Thoracic aorta (tissue), 2 donors: ENCODE data around the gene GTF2H1. TPM values are rescaled to one million over a fixed set of nuclear protein-coding genes. Genes with fewer than 3 reads are reported as not detected.

ENCODE experiments used
- ATAC-seq: fragments of 150-250 bp; one replicate; pipeline ENCODE4 v1.8.0; 2017; ENCODE audit warnings: low read depth; ENCODE audit not compliant: insufficient number of reproducible peaks, low FRiP score
- DNase-seq: peaks from one replicate; pipeline ENCODE4 v3.0.0-alpha.2; 2020; ENCODE audit warnings: low spot score
- H3K27ac ChIP-seq, 2 donors: fragments of 200-600 bp; sonication (generic); 1 replicate in 1 of 2; 2 replicates in 1 of 2; pipeline ENCODE4 v1.5.1; 2016; ENCODE audit warnings: mild to moderate bottlenecking in 2 of 2, moderate library complexity in 2 of 2
- H3K27me3 ChIP-seq: fragments of 200-600 bp; sonication (generic); replicated peaks from 2 replicates; pipeline ENCODE4 v1.6.0; 2016; ENCODE audit warnings: mild to moderate bottlenecking; ENCODE audit not compliant: insufficient read depth
- H3K36me3 ChIP-seq: fragments of 200-600 bp; sonication (generic); one replicate; pipeline ENCODE4 v1.5.1; 2016
- H3K4me1 ChIP-seq, 2 donors: fragments of 200-600 bp; sonication (generic); 1 replicate in 1 of 2; 2 replicates in 1 of 2; pipeline versions ENCODE4 v1.5.1 to v1.6.0; 2016; ENCODE audit warnings: low read depth in 2 of 2, mild to moderate bottlenecking in 1 of 2; ENCODE audit not compliant: control insufficient read depth in 1 of 2
- H3K4me3 ChIP-seq: fragments of 200-600 bp; sonication (generic); 2 replicates; pipeline ENCODE4 v1.5.1; 2016; ENCODE audit warnings: mild to moderate bottlenecking
- H3K9me3 ChIP-seq: fragments of 200-600 bp; sonication (generic); 2 replicates; pipeline ENCODE4 v1.5.1; 2016
- CTCF ChIP-seq: fragments of 200-600 bp; sonication (generic); IDR thresholded peaks from one replicate; pipeline ENCODE4 v1.5.1; 2019; ENCODE audit warnings: antibody characterized with exemption
- total RNA-seq, 2 donors: library from RNA; depleted of rRNA; stranded (reverse); fragments of >200 nt; gene quantifications; one replicate each; pipeline versions ENCODE4 v1.1.0 to v1.2.3, GENCODE V29; 2016

The GTF2H1 gene
- total RNA-seq: 10 to 100 TPM; 32.9 to 58.1 TPM

GRCh38 chr11:18321969-18322711 is at the start of gene GTF2H1, which contains the start of gene HPS5:
Gene GTF2H1, plus strand, starts transcription at chr11:18322567. Its CDS starts 10,508 bp downstream, at chr11:18333075.
Gene HPS5, minus strand, starts transcription at chr11:18322140. Its CDS starts 4,282 bp downstream, at chr11:18317858.
- Histone ChIP-seq H3K9me3 (no peaks in the 10 kb centered on the region), H3K27me3 (no peaks in the 10 kb centered on the region), H3K27ac (peak within 1 kb of the TSS; percentile 93 to 98), H3K4me3 (peak within 1 kb of the TSS; percentile 94), H3K36me3 (no peaks in the 10 kb centered on the region), H3K4me1 (peaks cover 31 to 57% of the 10 kb centered on the region in 2 donors)
- no peak for TF ChIP-seq CTCF
- ATAC-seq (peak; percentile 99), DNase-seq (peak; percentile 93)

GRCh38 chr11:18277565-18278271 is 44.6 kb upstream of the GTF2H1 start:
- Histone ChIP-seq H3K36me3 (peaks cover 12% of the 10 kb centered on the region), H3K27ac (no peak overlapping the region), H3K27me3 (no peaks in the 10 kb centered on the region), H3K4me1 (no peaks in the 10 kb centered on the region), H3K4me3 (no peak overlapping the region), H3K9me3 (no peaks in the 10 kb centered on the region)
- ATAC-seq (no peak), DNase-seq (no peak)
- no peak for TF ChIP-seq CTCF

GRCh38 chr11:18280438-18281045 is 41.8 kb upstream of the GTF2H1 start:
- no peak for TF ChIP-seq CTCF
- Histone ChIP-seq H3K27me3 (no peaks in the 10 kb centered on the region), H3K36me3 (peaks cover 22% of the 10 kb centered on the region), H3K4me1 (no peaks in the 10 kb centered on the region), H3K4me3 (no peak overlapping the region), H3K9me3 (no peaks in the 10 kb centered on the region), H3K27ac (no peak overlapping the region)
- no peak for ATAC-seq
- no peak for DNase-seq

GRCh38 chr11:18282626-18283025 is 39.7 kb upstream of the GTF2H1 start:
- ATAC-seq: no peak
- Histone ChIP-seq H3K9me3 (no peaks in the 10 kb centered on the region), H3K27ac (no peak overlapping the region), H3K4me3 (no peak overlapping the region), H3K36me3 (peaks cover 40% of the 10 kb centered on the region), H3K27me3 (no peaks in the 10 kb centered on the region), H3K4me1 (no peaks in the 10 kb centered on the region)
- no peak for TF ChIP-seq CTCF
- no peak for DNase-seq

GRCh38 chr11:18285841-18286240 is 36.5 kb upstream of the GTF2H1 start:
- no peak overlapping the region for H3K4me3 ChIP-seq
- H3K4me1 ChIP-seq: no peaks in the 10 kb centered on the region
- no peaks in the 10 kb centered on the region for H3K9me3 ChIP-seq
- H3K27ac ChIP-seq: no peak overlapping the region
- TF ChIP-seq CTCF: no peak
- ATAC-seq: no peak
- H3K36me3 ChIP-seq: peaks cover 55% of the 10 kb centered on the region
- DNase-seq: no peak
- H3K27me3 ChIP-seq: no peaks in the 10 kb centered on the region
